HG02642 (cell line): ENCODE results near the gene PLEKHN1.

Experiments used
- ATAC-seq: cut with Tn5 transposase; IDR thresholded peaks from one replicate; pipeline ENCODE4 v1.9.1; 2021; ENCODE audit warnings: mild to moderate bottlenecking; ENCODE audit not compliant: unreplicated experiment, poor library complexity

Gene PLEKHN1

GRCh38 chr1:929712-930632 lies 36.3 kb upstream of the PLEKHN1 start:
- ATAC-seq: no peak

- no peak for ATAC-seq
Observed at GRCh38 chr1:930633-931138, 35.6 kb upstream of the PLEKHN1 start.

GRCh38 chr1:931380-932172 lies 34.7 kb upstream of the PLEKHN1 start:
- no peak for ATAC-seq

GRCh38 chr1:932173-932510 lies 34.1 kb upstream of the PLEKHN1 start:
- no peak for ATAC-seq

DNA sequence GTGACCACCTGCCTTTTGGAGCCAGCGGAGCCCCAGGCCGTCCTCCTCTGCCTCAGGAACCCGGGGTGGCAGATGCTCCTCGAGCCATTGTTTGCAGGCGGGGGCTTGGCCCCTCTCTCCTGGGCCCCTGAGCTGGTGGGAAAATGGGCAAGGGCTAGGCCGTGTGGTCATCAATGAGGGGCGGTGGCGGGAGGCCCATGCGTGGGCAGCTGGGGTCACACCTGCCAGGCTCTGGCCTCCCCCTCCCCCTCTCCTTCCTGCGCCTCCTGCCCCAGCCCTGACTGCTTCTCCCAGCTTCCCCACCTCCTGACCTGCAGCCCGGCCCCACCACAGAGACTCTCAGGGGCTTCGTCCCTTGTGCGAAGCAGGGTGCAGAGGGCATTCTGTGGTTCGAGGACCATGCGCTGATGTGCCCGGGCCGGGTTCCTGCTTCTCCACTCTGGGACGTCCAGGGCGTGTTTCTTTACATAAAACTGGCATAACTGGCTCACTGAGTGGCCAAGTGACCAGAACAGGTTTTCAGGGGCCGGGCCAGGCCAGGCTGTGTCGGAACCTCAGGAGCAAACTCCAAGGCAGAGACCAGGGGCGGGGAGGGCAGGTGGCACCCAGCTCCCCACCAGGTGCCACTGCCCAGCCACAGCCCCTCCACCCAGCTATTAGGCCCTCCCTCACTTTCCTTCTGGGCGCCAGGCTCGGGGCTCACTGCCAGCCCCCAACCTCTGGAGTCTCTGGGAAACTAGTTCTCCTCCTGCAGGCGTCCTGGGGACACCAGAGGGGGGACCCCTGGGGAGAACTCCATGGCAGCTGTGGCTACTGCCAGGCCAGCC lies 33.3 kb upstream of the PLEKHN1 start:
- ATAC-seq: no peak

GRCh38 chr1:933603-933940 lies 32.7 kb upstream of the PLEKHN1 start:
- no peak for ATAC-seq

GRCh38 chr1:934991-935750 lies 31.1 kb upstream of the PLEKHN1 start:
- ATAC-seq: no peak

DNA sequence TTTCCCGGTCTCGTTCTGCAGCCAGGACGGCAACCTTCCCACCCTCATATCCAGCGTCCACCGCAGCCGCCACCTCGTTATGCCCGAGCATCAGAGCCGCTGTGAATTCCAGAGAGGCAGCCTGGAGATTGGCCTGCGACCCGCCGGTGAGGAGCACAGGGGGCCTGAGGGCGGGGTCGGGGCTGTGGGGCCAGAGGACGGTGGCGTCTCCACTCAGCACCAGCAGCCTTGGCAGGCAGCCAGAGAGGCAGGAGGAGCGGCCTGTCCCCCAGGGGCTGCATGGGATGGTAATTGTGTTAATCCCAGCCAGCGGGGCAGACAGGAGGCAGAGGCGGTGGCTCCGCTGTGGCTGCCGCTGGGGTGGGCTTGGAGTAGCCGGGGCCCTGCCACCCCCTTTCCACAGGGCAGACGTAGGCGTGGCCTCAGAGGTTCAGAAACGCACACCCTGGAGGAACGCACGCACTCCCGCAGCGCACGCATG lies 30.5 kb upstream of the PLEKHN1 start:
- no peak for ATAC-seq

GRCh38 chr1:936348-937264 lies 29.7 kb upstream of the PLEKHN1 start:
- no peak for ATAC-seq

DNA sequence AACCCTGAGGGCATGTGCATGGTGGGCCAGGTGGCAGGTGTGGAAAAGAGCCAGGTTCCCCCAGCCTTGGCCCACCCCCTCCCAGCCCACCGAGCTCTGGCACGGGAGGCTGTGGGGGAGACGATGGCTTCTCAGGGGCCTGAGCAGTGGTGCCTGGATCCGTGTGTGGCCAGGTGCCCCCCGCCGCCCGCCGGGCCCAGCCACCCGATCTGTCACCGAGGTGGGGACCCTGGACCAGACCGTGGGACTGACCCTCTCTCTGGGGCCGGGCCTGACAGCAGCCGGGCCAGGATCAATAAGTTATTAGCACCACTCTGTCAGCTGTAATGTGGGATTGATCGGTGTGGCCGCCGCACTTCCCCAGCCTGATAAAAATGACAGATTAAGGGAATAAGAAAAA lies 28.8 kb upstream of the PLEKHN1 start:
- ATAC-seq: no peak

DNA sequence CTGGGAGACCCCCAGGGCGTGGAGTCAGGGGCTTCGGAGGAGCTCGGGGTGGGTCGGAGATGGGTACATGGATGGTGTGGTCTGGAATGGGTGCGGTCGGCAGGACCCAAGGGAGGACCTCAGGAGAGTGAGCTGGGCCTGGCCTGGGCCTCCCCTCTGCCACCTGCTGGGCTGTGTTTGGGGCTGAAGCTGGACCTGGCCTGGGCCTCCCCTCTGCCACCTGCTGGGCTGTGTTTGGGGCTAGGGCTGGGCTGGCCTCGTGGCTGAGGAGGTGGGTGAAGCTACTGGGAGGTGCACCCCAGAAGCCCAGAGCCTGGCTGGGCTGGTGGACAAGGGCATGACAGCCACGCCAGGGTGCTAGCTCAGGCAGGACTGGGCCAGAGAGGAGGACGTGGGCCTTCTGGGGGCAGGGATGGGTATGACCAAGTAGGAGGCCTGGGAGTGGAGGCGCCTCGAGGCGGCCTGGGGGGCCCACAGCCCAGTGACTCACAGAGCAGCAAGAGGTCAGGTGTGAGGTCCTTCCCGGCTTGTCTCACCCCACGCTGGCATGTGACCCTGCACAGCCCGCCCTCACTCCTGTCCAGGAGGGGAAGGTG lies 28.1 kb upstream of the PLEKHN1 start:
- no peak for ATAC-seq

DNA sequence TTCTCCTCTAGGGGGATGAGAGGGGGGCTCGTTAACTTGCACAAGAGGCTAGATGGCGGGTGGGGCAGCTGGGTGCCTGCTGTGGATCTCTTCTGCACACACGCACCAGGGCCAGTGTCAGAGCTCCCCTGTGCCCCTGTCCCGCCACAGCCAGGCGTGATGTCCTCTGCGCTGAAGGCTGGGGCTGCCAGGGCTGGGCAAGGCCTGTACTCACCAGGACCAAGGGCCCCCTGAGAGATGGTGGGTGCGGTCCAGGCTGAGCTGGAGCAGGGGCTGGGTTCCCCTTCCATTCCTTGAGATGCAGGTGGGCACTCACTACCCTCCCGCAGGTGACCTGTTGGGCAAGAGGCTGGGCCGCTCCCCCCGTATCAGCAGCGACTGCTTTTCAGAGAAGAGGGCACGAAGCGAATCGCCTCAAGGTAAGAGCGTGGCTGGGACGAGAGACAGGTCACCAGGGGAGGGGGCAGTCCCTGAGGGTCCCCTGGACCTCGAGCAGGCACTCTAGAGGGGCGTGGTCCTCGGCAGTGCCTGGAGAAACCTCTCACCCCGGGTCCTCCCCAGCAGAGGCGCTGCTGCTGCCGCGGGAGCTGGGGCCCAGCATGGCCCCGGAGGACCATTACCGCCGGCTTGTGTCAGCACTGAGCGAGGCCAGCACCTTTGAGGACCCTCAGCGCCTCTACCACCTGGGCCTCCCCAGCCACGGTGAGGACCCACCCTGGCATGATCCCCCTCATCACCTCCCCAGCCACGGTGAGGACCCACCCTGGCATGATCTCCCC lies 27.4 kb upstream of the PLEKHN1 start:
- ATAC-seq: no peak

- no peak for ATAC-seq
Observed at GRCh38 chr1:939511-940106, 26.7 kb upstream of the PLEKHN1 start.

DNA sequence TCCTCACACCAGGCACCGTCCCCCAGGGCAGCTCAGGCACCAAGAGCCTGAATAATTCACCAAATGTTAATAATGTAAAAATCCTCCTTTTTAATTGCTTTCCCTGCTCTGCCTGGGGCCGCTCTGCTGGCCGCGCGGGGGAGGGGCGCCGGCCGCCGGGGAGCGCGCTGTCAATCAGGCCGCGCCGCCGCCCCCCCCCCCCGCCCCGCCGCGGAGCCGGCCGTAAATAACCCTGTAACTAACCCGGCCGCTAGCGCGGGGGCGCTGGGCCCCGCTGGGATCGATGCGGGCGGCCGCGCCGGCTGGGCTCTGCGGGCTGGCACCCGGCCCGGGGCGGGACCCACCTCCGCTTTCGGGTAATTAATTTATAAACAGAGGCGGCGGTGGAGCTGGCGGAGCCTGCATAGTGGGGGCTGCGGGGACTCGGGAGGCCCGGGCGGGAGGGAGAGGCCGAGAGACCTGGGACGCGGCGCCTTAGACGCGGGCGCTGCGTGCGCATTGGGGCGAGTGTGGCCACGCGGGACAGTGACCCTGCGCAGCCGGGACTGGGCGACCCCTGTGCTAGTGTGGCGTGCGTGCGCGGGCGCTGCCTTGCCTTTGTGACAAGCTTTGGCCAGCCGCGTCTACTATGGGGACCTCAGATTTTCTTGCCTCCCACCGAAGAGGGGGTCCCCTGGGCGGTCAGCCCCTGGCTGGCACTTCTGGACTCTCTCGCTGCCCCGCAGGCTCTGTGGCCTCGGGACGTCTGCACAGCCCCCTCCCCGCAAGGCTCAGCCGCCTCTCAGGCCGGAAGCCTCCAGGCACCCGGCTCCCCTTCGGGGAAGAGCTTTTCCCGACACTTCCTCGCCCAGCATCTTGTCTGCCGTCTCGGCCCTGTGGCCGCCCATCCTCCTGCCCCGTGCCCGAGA lies 25.9 kb upstream of the PLEKHN1 start:
- ATAC-seq: no peak

DNA sequence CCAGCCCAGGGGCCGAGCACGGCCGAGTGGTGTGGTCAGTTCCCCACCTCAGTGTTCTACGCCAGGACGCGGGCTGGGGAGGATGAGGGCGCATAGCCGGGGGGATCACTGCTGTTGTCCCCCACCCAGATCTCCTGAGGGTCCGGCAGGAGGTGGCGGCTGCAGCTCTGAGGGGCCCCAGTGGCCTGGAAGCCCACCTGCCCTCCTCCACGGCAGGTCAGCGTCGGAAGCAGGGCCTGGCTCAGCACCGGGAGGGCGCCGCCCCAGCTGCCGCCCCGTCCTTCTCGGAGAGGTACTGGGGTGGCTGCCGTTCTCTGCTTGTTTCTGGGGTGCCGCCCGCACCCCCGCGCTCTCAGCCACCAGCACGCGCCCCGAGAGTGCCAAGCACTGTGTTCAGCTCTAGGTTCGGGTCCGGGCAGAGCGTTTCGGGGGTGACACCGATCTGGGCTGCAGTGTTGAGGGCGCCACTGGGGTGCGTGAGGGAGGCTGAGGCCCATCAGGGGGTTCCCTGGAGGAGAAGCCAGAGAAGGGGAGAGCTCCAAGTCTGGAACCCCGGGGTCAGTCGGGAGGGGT lies 25.2 kb upstream of the PLEKHN1 start:
- ATAC-seq: no peak
